SK-N-SH (cell line): ENCODE measurements around the gene PTPMT1. TPM values are rescaled to one million over a fixed set of nuclear protein-coding genes. Genes with fewer than 3 reads are reported as not detected.

ENCODE experiments used
- CTCF ChIA-PET: fragments of 300-600, 350-600 bp; formaldehyde crosslinking; extraction: SDS; loops from one replicate; lab custom pipeline; 2021; lab: Yijun Ruan, JAX
- POLR2A ChIA-PET: fragments of 350-600 bp; sonication (Branson Sonifier 250); formaldehyde crosslinking; extraction: SDS; loops from one replicate; lab custom pipeline; 2020; ENCODE audit warnings: antibody characterized with exemption, inconsistent platforms; lab: Yijun Ruan, JAX
- DNase-seq: peaks from one replicate; pipeline ENCODE4 v3.0.0; 2012
- H2AFZ ChIP-seq: fragments of 200-600 bp; sonication (generic); 2 replicates; pipeline ENCODE4 v1.8.1; 2016; ENCODE audit warnings: antibody characterized with exemption, mild to moderate bottlenecking, low read depth
- H3F3A ChIP-seq: fragments of 200-600 bp; sonication (generic); replicated peaks from 2 replicates; pipeline ENCODE3; 2016; ENCODE audit warnings: antibody characterized with exemption, mild to moderate bottlenecking; ENCODE audit not compliant: insufficient read depth
- H3K27ac ChIP-seq, 2 experiments: fragments of 200-500 bp in 1 of 2; fragments of 200-600 bp in 1 of 2; sonication (Bioruptor generic) in 1 of 2; sonication (generic), shearing (Covaris generic) in 1 of 2; 2 replicates each; pipeline versions ENCODE4 v1.5.1 to v1.6.1; 2014 to 2016; ENCODE audit warnings: low read depth in 2 of 2, inconsistent platforms in 1 of 2, low read length in 1 of 2, mild to moderate bottlenecking in 1 of 2, mixed read lengths in 1 of 2
- H3K27me3 ChIP-seq: fragments of 200-600 bp; sonication (generic), shearing (Covaris generic); 2 replicates; pipeline ENCODE4 v1.6.1; 2016; ENCODE audit warnings: mixed run types; ENCODE audit not compliant: insufficient read depth
- H3K36me3 ChIP-seq, 2 experiments: fragments of 200-500 bp in 1 of 2; fragments of 200-600 bp in 1 of 2; sonication (Bioruptor generic) in 1 of 2; sonication (generic) in 1 of 2; replicated peaks in 1 of 2; 2 replicates each; pipeline versions ENCODE3 to v1.5.1; 2014 to 2016; ENCODE audit warnings: low read length in 1 of 2, mild to moderate bottlenecking in 1 of 2; ENCODE audit not compliant: insufficient read depth in 2 of 2, control insufficient read depth in 1 of 2
- H3K4me1 ChIP-seq, 2 experiments: fragments of 200-500 bp in 1 of 2; fragments of 200-600 bp in 1 of 2; sonication (Bioruptor generic) in 1 of 2; sonication (generic), shearing (Covaris generic) in 1 of 2; 2 replicates each; pipeline versions ENCODE4 v1.5.1 to v1.6.1; 2014 to 2016; ENCODE audit warnings: low read depth in 1 of 2, low read length in 1 of 2, mixed run types in 1 of 2; ENCODE audit not compliant: insufficient read depth in 2 of 2, control insufficient read depth in 1 of 2
- H3K4me2 ChIP-seq: fragments of 200-600 bp; sonication (generic), shearing (Covaris generic); 2 replicates; pipeline ENCODE4 v1.6.1; 2017; ENCODE audit warnings: mixed run types
- H3K4me3 ChIP-seq, 2 experiments: fragments of 200-500 bp in 1 of 2; fragments of 200-600 bp in 1 of 2; sonication (Bioruptor generic) in 1 of 2; sonication (generic), shearing (Covaris generic) in 1 of 2; 2 replicates each; pipeline versions ENCODE4 v1.5.1 to v1.8.1; 2014 to 2016; ENCODE audit warnings: low read depth in 2 of 2, inconsistent platforms in 1 of 2, low read length in 1 of 2, mild to moderate bottlenecking in 1 of 2, mixed read lengths in 1 of 2, moderate library complexity in 1 of 2
- H3K79me2 ChIP-seq: fragments of 200-600 bp; sonication (generic); 2 replicates; pipeline ENCODE4 v1.8.1; 2017; ENCODE audit warnings: mild to moderate bottlenecking; ENCODE audit not compliant: insufficient read depth
- H3K9ac ChIP-seq: fragments of 200-600 bp; sonication (generic); 2 replicates; pipeline ENCODE4 v1.6.1; 2017; ENCODE audit warnings: mixed run types
- H3K9me2 ChIP-seq: fragments of 200-600 bp; sonication (generic); 2 replicates; pipeline ENCODE4 v1.6.1; 2017; ENCODE audit warnings: mixed run types
- H3K9me3 ChIP-seq: fragments of 200-600 bp; sonication (generic); 2 replicates; pipeline ENCODE4 v1.6.1; 2017; ENCODE audit warnings: mixed run types, mild to moderate bottlenecking, moderate library complexity
- H4K20me1 ChIP-seq: fragments of 200-600 bp; sonication (generic); 2 replicates; pipeline ENCODE4 v1.6.1; 2017; ENCODE audit warnings: mild to moderate bottlenecking, mixed run types; ENCODE audit not compliant: insufficient read depth
- CHD2 ChIP-seq: fragments of 150-350 bp; IDR thresholded peaks from 2 replicates; pipeline ENCODE4 v1.6.1; 2018; ENCODE audit warnings: low read length; ENCODE audit not compliant: partially characterized antibody
- CTCF ChIP-seq: fragments of 200-600 bp; sonication (generic); IDR thresholded peaks from 2 replicates; pipeline ENCODE4 v1.6.1; 2017; ENCODE audit warnings: antibody characterized with exemption, mild to moderate bottlenecking, moderate library complexity
- EZH2phosphoT487 ChIP-seq: fragments of 200-600 bp; sonication (generic); IDR thresholded peaks from 2 replicates; pipeline ENCODE4 v1.6.1; 2017; ENCODE audit warnings: low read depth, mixed run types, mild to moderate bottlenecking, antibody characterized with exemption, moderate library complexity, borderline replicate concordance
- FOXJ3 ChIP-seq: sonication (generic); formaldehyde crosslinking; IDR thresholded peaks from 2 replicates; pipeline ENCODE4 v1.5.1; 2020; ENCODE audit warnings: mild to moderate bottlenecking, missing genetic modification reagents
- GABPA ChIP-seq: IDR thresholded peaks from 2 replicates; pipeline ENCODE4 v1.4.0; 2012; ENCODE audit warnings: low read depth, mild to moderate bottlenecking
- JUND ChIP-seq: IDR thresholded peaks from 2 replicates; pipeline ENCODE4 v1.4.0; 2012
- MAX ChIP-seq: IDR thresholded peaks from 2 replicates; pipeline ENCODE4 v1.4.0; 2012; ENCODE audit warnings: low read depth
- MEF2A ChIP-seq: IDR thresholded peaks from 2 replicates; pipeline ENCODE4 v1.4.0; 2012; ENCODE audit warnings: low read depth, borderline replicate concordance
- MXI1 ChIP-seq: IDR thresholded peaks from 2 replicates; pipeline ENCODE4 v1.6.1; 2012; ENCODE audit warnings: mild to moderate bottlenecking, low read depth, low read length, improper control_type of control experiment
- NRF1 ChIP-seq: IDR thresholded peaks from 2 replicates; pipeline ENCODE4 v1.6.1; 2012; ENCODE audit warnings: low read depth, mild to moderate bottlenecking, low read length
- POLR2AphosphoS5 ChIP-seq: IDR thresholded peaks from 2 replicates; pipeline ENCODE4 v1.6.1; 2012; ENCODE audit warnings: low read depth, low read length
- REST ChIP-seq: IDR thresholded peaks from 2 replicates; pipeline ENCODE4 v1.6.1; 2012; ENCODE audit warnings: mild to moderate bottlenecking, low read depth, low read length, moderate library complexity
- RFX5 ChIP-seq: IDR thresholded peaks from 2 replicates; pipeline ENCODE4 v1.6.1; 2012; ENCODE audit warnings: mild to moderate bottlenecking, improper control_type of control experiment, low read length
- SIN3A ChIP-seq: IDR thresholded peaks from 2 replicates; pipeline ENCODE4 v1.6.1; 2012; ENCODE audit warnings: low read depth, mild to moderate bottlenecking, low read length, moderate library complexity, borderline replicate concordance
- TAF1 ChIP-seq: IDR thresholded peaks from 2 replicates; pipeline ENCODE4 v1.6.1; 2012; ENCODE audit warnings: low read depth, mild to moderate bottlenecking, low read length, moderate library complexity, borderline replicate concordance
- TCF12 ChIP-seq: IDR thresholded peaks from 2 replicates; pipeline ENCODE4 v1.4.0; 2012
- WGBS: methylation state at CpG from one replicate; pipeline ENCODE4 v1.1.6; 2017; ENCODE audit warnings: low lambda C conversion rate; 5-methylcytosine and 5-hydroxymethylcytosine counted together
- polyA plus RNA-seq, 3 experiments: library from polyadenylated mRNA; depleted of rRNA; stranded (reverse); fragments of >200 nt; gene quantifications; 2 replicates each; pipeline ENCODE4 v1.2.3, GENCODE V29; 2012

Gene PTPMT1
- polyA plus RNA-seq, 1 of the 3 experiments (the other 2 are of a cell fraction) = 64.4 TPM

GRCh38 chr11:47589118-47589517 is 23.7 kb downstream of the PTPMT1 start:
- H3F3A ChIP-seq = no peaks in the 10 kb centered on the region
- TF ChIP-seq EZH2phosphoT487 = no peak
- TF ChIP-seq REST = no peak
- no peak for TF ChIP-seq TCF12
- no peak for TF ChIP-seq CHD2
- no peak for TF ChIP-seq FOXJ3 (CRISPR knock-in tag)
- TF ChIP-seq SIN3A = no peak
- TF ChIP-seq RFX5 = no peak
- no peak for TF ChIP-seq CTCF
- no peak for TF ChIP-seq MEF2A
- TF ChIP-seq MXI1 = no peak
- no peak for TF ChIP-seq GABPA
- TF ChIP-seq TAF1 = no peak
- TF ChIP-seq POLR2AphosphoS5 = no peak
- no peak for TF ChIP-seq MAX
- TF ChIP-seq NRF1 = no peak
- no peak for TF ChIP-seq JUND

More at GRCh38 chr11:47589118-47589517, 23.7 kb downstream of the PTPMT1 start:
- peaks cover 3% of the 10 kb centered on the region in 2 experiments for H3K36me3 ChIP-seq
- H3K27ac ChIP-seq = no peak overlapping the region
- H3K9ac ChIP-seq = no peak overlapping the region
- peaks cover 0 to 6% of the 10 kb centered on the region in 2 experiments; a peak in 1 of 4 replicates for H3K4me1 ChIP-seq
- ChIA-PET POLR2A (no interaction called here), CTCF (no interaction called here)
- no peak overlapping the region for H3K4me3 ChIP-seq
- no peaks in the 10 kb centered on the region for H3K79me2 ChIP-seq
- no peaks in the 10 kb centered on the region for H3K9me2 ChIP-seq
- no peak for DNase-seq
- no peaks in the 10 kb centered on the region for H4K20me1 ChIP-seq
- no peak overlapping the region for H3K4me2 ChIP-seq
- no peaks in the 10 kb centered on the region for H3K9me3 ChIP-seq
- no peak overlapping the region for H2AFZ ChIP-seq
- 80% methylated on average over 9 of the region's 11 CpGs for WGBS
- H3K27me3 ChIP-seq = peaks cover 13% of the 10 kb centered on the region; the same call in 1 of the 2 replicates
